OCI-LY3 (cell line): Measurements from ENCODE around the gene TRIP10.

ENCODE experiments used
- EZH2phosphoT487 ChIP-seq: fragments of 200-600 bp; shearing (Covaris generic); IDR thresholded peaks from 2 replicates; pipeline ENCODE4 v1.6.1; 2018; ENCODE audit warnings: antibody characterized with exemption, mixed run types, low read depth
- TF ChIP-seq, protein P1 (sequence below): fragments of 200-600, 300-600 bp; sonication (generic); IDR thresholded peaks from 2 replicates; pipeline ENCODE4 v1.5.1; 2014; ENCODE audit warnings: antibody characterized with exemption, low read length, low read depth

DNA sequence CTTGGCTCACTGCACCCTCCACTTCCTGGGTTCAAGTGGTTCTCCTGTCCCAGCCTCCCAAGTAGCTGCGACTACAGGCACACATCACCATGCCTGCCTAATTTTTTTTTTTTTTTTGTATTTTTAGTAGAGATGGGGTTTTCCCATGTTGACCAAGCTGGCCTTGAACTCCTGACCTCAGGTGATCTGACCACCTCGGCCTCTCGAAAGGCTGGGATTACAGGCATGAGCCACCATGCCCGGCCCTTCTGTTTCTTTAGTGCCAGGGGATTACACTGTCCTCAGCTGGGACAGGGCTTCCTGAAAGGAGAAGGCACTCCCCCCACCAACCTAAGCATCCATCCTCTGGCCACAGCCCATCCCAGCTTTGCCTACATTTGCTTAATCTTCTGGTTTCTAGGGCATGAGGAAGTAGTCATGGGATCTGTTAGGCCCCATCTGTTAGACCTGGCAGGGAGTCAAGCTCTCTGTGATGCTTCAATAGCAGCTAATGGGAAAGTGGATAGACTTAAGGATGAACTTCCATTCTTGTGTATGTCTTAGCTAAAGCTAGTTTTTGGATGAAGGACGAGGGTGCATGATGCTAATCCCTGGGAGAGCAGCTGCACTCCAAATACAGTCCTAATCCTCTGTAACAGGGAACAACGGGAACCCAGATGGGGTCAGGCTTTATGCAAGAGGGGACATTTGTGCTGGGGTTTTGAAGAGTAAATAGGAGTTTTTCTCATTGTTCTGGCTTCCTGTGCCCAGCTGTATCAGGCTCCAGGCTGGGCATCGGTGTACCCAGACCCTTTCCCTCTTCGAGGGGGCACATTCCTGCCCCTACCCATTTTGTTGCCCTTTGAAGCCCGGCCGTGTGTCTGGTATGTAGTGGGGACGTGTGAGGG lies 35.6 kb downstream of the TRIP10 start:
- TF ChIP-seq, protein P1, sequence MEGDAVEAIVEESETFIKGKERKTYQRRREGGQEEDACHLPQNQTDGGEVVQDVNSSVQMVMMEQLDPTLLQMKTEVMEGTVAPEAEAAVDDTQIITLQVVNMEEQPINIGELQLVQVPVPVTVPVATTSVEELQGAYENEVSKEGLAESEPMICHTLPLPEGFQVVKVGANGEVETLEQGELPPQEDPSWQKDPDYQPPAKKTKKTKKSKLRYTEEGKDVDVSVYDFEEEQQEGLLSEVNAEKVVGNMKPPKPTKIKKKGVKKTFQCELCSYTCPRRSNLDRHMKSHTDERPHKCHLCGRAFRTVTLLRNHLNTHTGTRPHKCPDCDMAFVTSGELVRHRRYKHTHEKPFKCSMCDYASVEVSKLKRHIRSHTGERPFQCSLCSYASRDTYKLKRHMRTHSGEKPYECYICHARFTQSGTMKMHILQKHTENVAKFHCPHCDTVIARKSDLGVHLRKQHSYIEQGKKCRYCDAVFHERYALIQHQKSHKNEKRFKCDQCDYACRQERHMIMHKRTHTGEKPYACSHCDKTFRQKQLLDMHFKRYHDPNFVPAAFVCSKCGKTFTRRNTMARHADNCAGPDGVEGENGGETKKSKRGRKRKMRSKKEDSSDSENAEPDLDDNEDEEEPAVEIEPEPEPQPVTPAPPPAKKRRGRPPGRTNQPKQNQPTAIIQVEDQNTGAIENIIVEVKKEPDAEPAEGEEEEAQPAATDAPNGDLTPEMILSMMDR, result no peak
- no peak for TF ChIP-seq EZH2phosphoT487
